Esophagus squamous epithelium (tissue), 5 donors: ENCODE measurements around the gene EHD4. TPM values are rescaled to one million over a fixed set of nuclear protein-coding genes. Genes with fewer than 3 reads are reported as not detected.

ENCODE experiments used
- DNase-seq: peaks from one replicate; lab custom pipeline; 2025; lab: John Stamatoyannopoulos, UW
- H3K27ac ChIP-seq, 4 donors: fragments of 200-600 bp; sonication (generic); one replicate each; pipeline ENCODE4 v1.5.1; 2016 to 2019; ENCODE audit warnings: mild to moderate bottlenecking in 1 of 4
- H3K27me3 ChIP-seq, 4 donors: fragments of 200-600 bp; sonication (generic); 1 replicate in 3 of 4; 2 replicates in 1 of 4; pipeline versions ENCODE4 v1.5.1 to v1.6.0; 2017 to 2021; ENCODE audit warnings: antibody characterized with exemption in 1 of 4
- H3K36me3 ChIP-seq, 3 donors: fragments of 200-600 bp; sonication (generic); one replicate each; pipeline ENCODE4 v1.5.1; 2016 to 2019
- H3K4me1 ChIP-seq, 3 donors: fragments of 200-600 bp; sonication (generic); one replicate each; pipeline ENCODE4 v1.5.1; 2017 to 2019
- H3K4me3 ChIP-seq, 4 donors: fragments of 200-600 bp; sonication (generic); 1 replicate in 3 of 4; 2 replicates in 1 of 4; pipeline ENCODE4 v1.5.1; 2016 to 2019; ENCODE audit warnings: mild to moderate bottlenecking in 2 of 4, moderate library complexity in 1 of 4
- H3K9me3 ChIP-seq, 3 donors: fragments of 200-600 bp; sonication (generic); one replicate each; pipeline ENCODE4 v1.5.1; 2016 to 2019
- POLR2A ChIP-seq, 4 donors: fragments of 450-650 bp; IDR thresholded peaks; one replicate each; pipeline ENCODE4 v1.6.1; 2017; ENCODE audit warnings: antibody characterized with exemption in 4 of 4, mild to moderate bottlenecking in 4 of 4, moderate library complexity in 3 of 4
- WGBS, 2 donors: methylation state at CpG; one replicate each; pipeline ENCODE4 v1.1.5; 2018; 5-methylcytosine and 5-hydroxymethylcytosine counted together
- intact Hi-C: fragments of 100-400 bp; cut with DNase I; formaldehyde crosslinking; loops from one replicate; pipeline ENCODE4 v1.15.0; 2022
- total RNA-seq, 4 donors: library from RNA; depleted of rRNA; stranded (reverse); fragments of >200 nt; gene quantifications; one replicate each; pipeline ENCODE4 v1.1.0, GENCODE V29; 2016
- TF ChIP-seq, protein P1 (sequence below), 6 experiments: fragments of 450-650 bp in 4 of 6; fragments of 200-600 bp in 2 of 6; sonication (generic) in 2 of 6; IDR thresholded peaks; one replicate each; pipeline ENCODE4 v1.5.1; 2016 to 2019; ENCODE audit warnings: antibody characterized with exemption in 6 of 6, mild to moderate bottlenecking in 4 of 6, moderate library complexity in 4 of 6
- donor health status: DM: yes; HTN: yes; CAD: no.

The EHD4 gene
- total RNA-seq, 4 donors from 2014 or later: 25.4 to 45.3 (median 27.8) TPM

DNA sequence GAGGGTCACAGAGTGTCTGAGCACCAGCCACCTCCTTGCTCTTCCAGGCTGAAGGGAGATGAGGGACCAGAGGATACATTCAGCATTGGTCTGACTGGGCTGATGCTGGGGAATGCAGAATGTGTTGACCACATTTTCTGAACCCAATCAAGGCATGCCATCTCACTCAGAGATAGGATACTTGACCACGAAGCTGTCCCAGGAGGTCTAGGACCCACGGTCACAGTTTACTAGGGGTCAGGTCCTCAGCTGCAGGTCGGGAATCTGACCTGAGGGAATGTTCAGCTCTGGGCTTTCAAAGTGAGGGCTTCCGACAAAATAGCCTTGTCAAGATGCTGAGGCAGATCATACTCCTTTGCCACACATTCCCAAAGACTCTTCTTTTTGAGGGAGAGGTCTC, 28.9 kb upstream of the EHD4 start:
- DNase-seq: no peak
- H3K27ac ChIP-seq: no peak overlapping the region
- intact Hi-C loops: no loop called here
- H3K9me3 ChIP-seq: no peaks in the 10 kb centered on the region
- no peak overlapping the region for H3K4me3 ChIP-seq
- peaks cover 0 to 12% (median 0%) of the 10 kb centered on the region in 3 donors for H3K4me1 ChIP-seq
- no peaks in the 10 kb centered on the region for H3K27me3 ChIP-seq
- WGBS, 2 donors: 81% methylated on average over 4 of the region's 4 CpGs; no CpG with 5 or more reads in 1 of the 2 donors
- H3K36me3 ChIP-seq: no peaks in the 10 kb centered on the region
- no peak for TF ChIP-seq POLR2A (IDR thresholded peaks at IDR 0.05)
- TF ChIP-seq, protein P1, sequence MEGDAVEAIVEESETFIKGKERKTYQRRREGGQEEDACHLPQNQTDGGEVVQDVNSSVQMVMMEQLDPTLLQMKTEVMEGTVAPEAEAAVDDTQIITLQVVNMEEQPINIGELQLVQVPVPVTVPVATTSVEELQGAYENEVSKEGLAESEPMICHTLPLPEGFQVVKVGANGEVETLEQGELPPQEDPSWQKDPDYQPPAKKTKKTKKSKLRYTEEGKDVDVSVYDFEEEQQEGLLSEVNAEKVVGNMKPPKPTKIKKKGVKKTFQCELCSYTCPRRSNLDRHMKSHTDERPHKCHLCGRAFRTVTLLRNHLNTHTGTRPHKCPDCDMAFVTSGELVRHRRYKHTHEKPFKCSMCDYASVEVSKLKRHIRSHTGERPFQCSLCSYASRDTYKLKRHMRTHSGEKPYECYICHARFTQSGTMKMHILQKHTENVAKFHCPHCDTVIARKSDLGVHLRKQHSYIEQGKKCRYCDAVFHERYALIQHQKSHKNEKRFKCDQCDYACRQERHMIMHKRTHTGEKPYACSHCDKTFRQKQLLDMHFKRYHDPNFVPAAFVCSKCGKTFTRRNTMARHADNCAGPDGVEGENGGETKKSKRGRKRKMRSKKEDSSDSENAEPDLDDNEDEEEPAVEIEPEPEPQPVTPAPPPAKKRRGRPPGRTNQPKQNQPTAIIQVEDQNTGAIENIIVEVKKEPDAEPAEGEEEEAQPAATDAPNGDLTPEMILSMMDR (IDR thresholded peaks at IDR 0.05): no peak

DNA sequence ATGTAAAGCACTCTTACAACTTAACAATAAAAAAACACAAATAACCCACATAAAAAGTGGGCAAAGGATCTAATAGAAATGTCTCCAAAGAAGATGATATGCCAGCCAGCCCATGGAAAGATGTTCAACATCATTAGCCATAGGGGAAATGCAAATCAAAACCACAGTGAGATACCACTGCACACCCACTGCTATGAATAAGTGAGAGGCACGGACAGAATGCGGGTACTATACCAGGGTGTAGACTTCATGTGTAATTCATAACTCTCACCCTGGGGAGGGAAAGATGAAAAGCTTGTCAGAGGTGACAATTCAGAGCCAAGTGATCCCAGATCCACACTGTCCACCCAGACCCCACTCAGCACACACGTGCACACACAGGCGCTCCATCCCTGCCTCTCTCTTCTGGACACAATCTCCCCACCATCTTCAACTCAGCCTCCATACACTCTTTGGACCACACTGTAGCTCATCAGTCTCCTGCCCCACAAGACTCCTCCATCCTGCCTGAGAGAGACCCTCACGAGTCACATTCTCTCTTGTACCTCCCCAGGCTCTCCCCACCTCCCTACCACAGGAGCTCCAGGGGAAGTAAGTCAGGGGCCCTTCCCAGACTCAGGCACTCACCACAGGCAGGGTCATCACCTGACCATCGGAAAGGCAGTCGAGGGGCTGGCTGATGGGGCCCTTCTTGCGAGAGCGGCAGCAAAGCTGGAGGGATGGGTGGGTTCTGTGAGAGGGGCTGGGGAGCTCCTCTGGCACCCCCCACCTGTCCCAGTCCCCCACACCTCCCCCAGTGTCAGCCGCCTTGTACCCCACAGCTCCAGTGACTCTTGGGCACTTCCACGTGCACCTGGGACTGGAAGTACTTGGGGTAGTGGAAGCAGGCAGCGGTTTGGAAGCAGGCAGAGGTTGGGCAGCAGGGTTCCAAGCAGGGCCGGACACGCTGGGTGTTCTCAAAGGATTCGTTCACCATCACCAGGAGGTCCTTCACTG, 27.2 kb upstream of the EHD4 start:
- H3K4me3 ChIP-seq: no peak overlapping the region
- no peak for DNase-seq
- no peaks in the 10 kb centered on the region for H3K9me3 ChIP-seq
- WGBS, 2 donors: 69 to 82% methylated on average over 5 to 11 of the region's 15 CpGs
- H3K27ac ChIP-seq: no peak overlapping the region
- peaks cover 0 to 12% (median 0%) of the 10 kb centered on the region in 3 donors for H3K4me1 ChIP-seq
- no peaks in the 10 kb centered on the region for H3K27me3 ChIP-seq
- TF ChIP-seq, protein P1 (IDR thresholded peaks at IDR 0.05): no peak
- no peak for TF ChIP-seq POLR2A (IDR thresholded peaks at IDR 0.05)
- no peaks in the 10 kb centered on the region for H3K36me3 ChIP-seq
- intact Hi-C loops: no loop called here

DNA sequence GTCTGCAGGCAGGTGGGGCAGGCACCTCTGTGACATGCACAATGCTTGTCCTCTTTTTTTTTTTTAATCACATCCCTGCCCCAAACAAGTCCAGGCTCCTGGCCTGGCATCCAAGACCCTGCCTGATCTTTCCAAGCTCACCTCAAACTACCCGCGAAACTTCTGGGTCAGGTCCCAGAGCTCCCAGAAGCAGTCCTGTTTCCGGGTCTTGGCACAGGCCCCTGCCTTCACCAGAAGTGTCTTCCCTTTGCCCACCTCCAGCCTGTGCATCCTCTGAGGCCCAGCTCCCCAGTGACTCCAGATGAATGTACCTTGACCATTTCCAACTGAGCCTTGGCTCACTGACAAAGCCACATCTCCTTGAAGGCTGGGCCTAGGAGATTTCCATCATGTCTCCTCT, 25.5 kb upstream of the EHD4 start:
- DNase-seq: no peak

GRCh38 chr15:41996921-41997592, 24.7 kb upstream of the EHD4 start:
- H3K27me3 ChIP-seq: no peaks in the 10 kb centered on the region
- WGBS, 2 donors: 74 to 87% methylated on average over 4 to 8 of the region's 13 CpGs
- H3K9me3 ChIP-seq: no peaks in the 10 kb centered on the region
- no peak overlapping the region for H3K4me3 ChIP-seq
- no peak for DNase-seq
- TF ChIP-seq, protein P1 (IDR thresholded peaks at IDR 0.05): no peak
- TF ChIP-seq POLR2A (IDR thresholded peaks at IDR 0.05): no peak
- intact Hi-C loops: no loop called here
- H3K27ac ChIP-seq: no peak overlapping the region
- peaks cover 0 to 22% (median 0%) of the 10 kb centered on the region in 3 donors for H3K4me1 ChIP-seq
- no peaks in the 10 kb centered on the region for H3K36me3 ChIP-seq

More for the DNA sequence above, 25.5 kb upstream of the EHD4 start:
- 41 to 50% methylated on average over 1 to 3 of the region's 3 CpGs for WGBS, 2 donors
- H3K4me1 ChIP-seq: peaks cover 0 to 22% (median 0%) of the 10 kb centered on the region in 3 donors
- H3K27ac ChIP-seq: no peak overlapping the region
- H3K4me3 ChIP-seq: no peak overlapping the region
- H3K9me3 ChIP-seq: no peaks in the 10 kb centered on the region
- TF ChIP-seq POLR2A (IDR thresholded peaks at IDR 0.05): no peak
- TF ChIP-seq, protein P1 (IDR thresholded peaks at IDR 0.05): no peak
- no peaks in the 10 kb centered on the region for H3K27me3 ChIP-seq
- no peaks in the 10 kb centered on the region for H3K36me3 ChIP-seq
- intact Hi-C loops: no loop called here
